ENCODE data around the gene ANO7. TPM values are rescaled to one million over a fixed set of nuclear protein-coding genes. Genes with fewer than 3 reads are reported as not detected.

ANO7 gene
- total and polyA plus RNA-seq, 2 of the 8 experiments (the other 6 are each of a cell fraction or from before 2014, with no cell fraction given), result 3.2 to 6.9 TPM

- Histone ChIP-seq H4K5ac (ENCODE audit: insufficient read length, low read depth, low read length) (no peak overlapping the region), H2BK20ac (ENCODE audit: low read length) (no peak overlapping the region), H3K4me2 (ENCODE audit: insufficient read depth in 1 of 2, low read depth in 2 of 2, low read length in 2 of 2) (no peak overlapping the region; a peak in 1 of 4 replicates), H3K27me3 (replicated peaks in 1 of 4; ENCODE audit: control insufficient read depth in 3 of 4, extremely low read depth in 1 of 4, insufficient read depth in 3 of 4, low read length in 3 of 4) (peaks cover 0 to 3% (median 2%) of the 10 kb centered on the region in 4 experiments; a peak in 1 of 7 replicates), H3K79me1 (ENCODE audit: low read depth, low read length) (peaks cover 14% of the 10 kb centered on the region), H3K9ac (replicated peaks in 1 of 4; ENCODE audit: extremely low read depth in 1 of 4, low read depth in 3 of 4, low read length in 3 of 4) (no peak overlapping the region), H3K27ac (ENCODE audit: low read depth, low read length) (no peak overlapping the region), H3K4me1 (replicated peaks in 1 of 4; ENCODE audit: control insufficient read depth in 3 of 4, insufficient read depth in 4 of 4, low read length in 3 of 4) (peaks cover 0 to 11% (median 7%) of the 10 kb centered on the region in 4 experiments; a peak in 6 of 7 replicates), H3K14ac (ENCODE audit: insufficient read length) (no peak overlapping the region), H4K20me1 (replicated peaks in 1 of 2; ENCODE audit: control insufficient read depth in 1 of 2, insufficient read depth in 2 of 2, low read length in 2 of 2) (peaks cover 0 to 15% of the 10 kb centered on the region in 2 experiments), H2BK15ac (ENCODE audit: low read length) (no peak overlapping the region), H3K36me3 (ENCODE audit: control insufficient read depth in 2 of 4, insufficient read depth in 4 of 4, low read length in 3 of 4) (no peaks in the 10 kb centered on the region), H2AFZ (ENCODE audit: low read length) (no peak overlapping the region), H3K79me2 (ENCODE audit: control insufficient read depth in 1 of 2, insufficient read depth in 2 of 2, low read length in 2 of 2) (peaks cover 4 to 39% of the 10 kb centered on the region in 2 experiments; a peak in 3 of 4 replicates), H3K4ac (replicated peaks; ENCODE audit: insufficient read length, low read depth, low read length) (no peak overlapping the region), H3K56ac (replicated peaks; ENCODE audit: insufficient read length, low read depth, low read length) (no peak overlapping the region), H3K23me2 (ENCODE audit: low read depth, low read length) (peaks cover 9% of the 10 kb centered on the region; the same call in 1 of the 2 replicates), H3K9me3 (ENCODE audit: insufficient read depth in 2 of 2, low read depth in 1 of 2, low read length in 1 of 2) (no peaks in the 10 kb centered on the region), H3K23ac (ENCODE audit: insufficient read length) (no peak overlapping the region), H2BK12ac (ENCODE audit: low read depth, low read length) (no peak overlapping the region), H4K8ac (ENCODE audit: extremely low read depth, insufficient read depth, low read length) (no peak overlapping the region), H2BK5ac (ENCODE audit: low read depth, low read length) (no peak overlapping the region), H2AK5ac (ENCODE audit: low read depth, low read length) (no peak overlapping the region), H4K91ac (replicated peaks; ENCODE audit: insufficient read length, low read length) (no peak overlapping the region), H3K4me3 (ENCODE audit: extremely low read depth in 1 of 4, insufficient read depth in 2 of 4, low read depth in 3 of 4, low read length in 4 of 4) (no peak overlapping the region), H3K18ac (ENCODE audit: extremely low read depth, low read length) (no peak overlapping the region), H2BK120ac (replicated peaks; ENCODE audit: low read depth, low read length) (no peak overlapping the region)
- POLR2A ChIA-PET (ENCODE audit: partially characterized antibody), result no interaction called here
- CTCF ChIA-PET (ENCODE audit: partially characterized antibody), result interaction anchor here (1.0 kb wide), 1 partner anchor 157 kb away, joined by 3 read pairs; no protein-coding TSS in a partner anchor
- 90% methylated on average over 3 of the region's 3 CpGs; no CpG with 5 or more reads in 1 of the 2 experiments for WGBS, 2 experiments (ENCODE audit: extremely low coverage in 1 of 2, insufficient coverage in 1 of 2, insufficient read length in 1 of 2, insufficient replicate concordance in 2 of 2, low coverage in 1 of 2, low lambda C conversion rate in 2 of 2, missing lambda C conversion rate in 1 of 2)
- FAIRE-seq (no peak), DNase-seq (ENCODE audit: low read depth in 1 of 2, low spot score in 2 of 2) (no peak)
- no peak for TF ChIP-seq CTCF (IDR thresholded peaks at IDR 0.05; ENCODE audit: control extremely low read depth in 1 of 3, insufficient read depth in 1 of 3, low read depth in 1 of 3, low read length in 3 of 3)
- TF ChIP-seq CTBP2 (IDR thresholded peaks at IDR 0.05; ENCODE audit: borderline replicate concordance, insufficient read depth, insufficient read length, low read length), result no peak
- no peak for TF ChIP-seq SP1 (IDR thresholded peaks at IDR 0.05; ENCODE audit: low read depth, low read length)
- no peak for TF ChIP-seq POLR2A (IDR thresholded peaks at IDR 0.05; ENCODE audit: control extremely low read depth in 1 of 2, low read depth in 2 of 2, low read length in 2 of 2)
- TF ChIP-seq RAD21 (IDR thresholded peaks at IDR 0.05 in 1 of 2, conservative IDR thresholded peaks at IDR 0.05 in 1 of 2; ENCODE audit: low read depth in 2 of 2, low read length in 2 of 2), result no peak
- no peak for TF ChIP-seq NRF1 (IDR thresholded peaks at IDR 0.05; ENCODE audit: low read depth, low read length)
- TF ChIP-seq HDAC2 (IDR thresholded peaks at IDR 0.05; ENCODE audit: borderline replicate concordance in 1 of 2, low read depth in 2 of 2, low read length in 2 of 2), result no peak
- TF ChIP-seq KDM4A (IDR thresholded peaks at IDR 0.05; ENCODE audit: low read depth, low read length, severe bottlenecking), result no peak
Measured at GRCh38 chr2:241147336-241147735, 41.1 kb upstream of the ANO7 start.
